ENCODE measurements around the gene TBXA2R. TPM values are rescaled to one million over a fixed set of nuclear protein-coding genes. Genes with fewer than 3 reads are reported as not detected.

Gene TBXA2R
- total and polyA plus RNA-seq, 2 of the 8 experiments (the other 6 are each of a cell fraction or from before 2014, with no cell fraction given), result 0.39 to 0.50 TPM

- no peak for TF ChIP-seq USF2 (IDR thresholded peaks at IDR 0.05; ENCODE audit: low read length)
- TF ChIP-seq TAF7 (optimal IDR thresholded peaks at IDR 0.05; ENCODE audit: borderline replicate concordance, low read depth, low read length), result no peak
- TF ChIP-seq CEBPB (IDR thresholded peaks at IDR 0.05; ENCODE audit: low read depth, low read length), result no peak
- TF ChIP-seq BACH1 (IDR thresholded peaks at IDR 0.05; ENCODE audit: low read length), result no peak
- no peak for TF ChIP-seq EP300 (IDR thresholded peaks at IDR 0.05; ENCODE audit: borderline replicate concordance in 1 of 2, low read depth in 2 of 2, low read length in 2 of 2)
These were observed 39.1 kb upstream of the TBXA2R start (continued) for GRCh38 chr19:3645726-3646125.
